Right ventricle myocardium inferior (tissue), 1 donor: ENCODE data around the gene C1D. TPM values are rescaled to one million over a fixed set of nuclear protein-coding genes. Genes with fewer than 3 reads are reported as not detected.
"Not testable (repeated sequence)": the region's sequence is repeated elsewhere in the genome, so short reads cannot be mapped to it uniquely, and the experiment has no call there.

Source experiments
- ATAC-seq: fragments of 200-7000 bp; cut with Tn5 transposase; one replicate; pipeline ENCODE4 v1.9.1; 2020; ENCODE audit warnings: mild to moderate bottlenecking, moderate library complexity
- DNase-seq: peaks from one replicate; pipeline ENCODE4 v3.0.0; 2021; ENCODE audit errors: missing footprints
- intact Hi-C: fragments of 100-400 bp; cut with DNase I; formaldehyde crosslinking; loops from one replicate; pipeline ENCODE4 v1.11.0; 2022
- total RNA-seq: library from RNA; stranded (reverse); fragmentation: NEBNext Ultra II Directional; extraction: Animal tissue kit (Norgen Biotek cat#: 25700); gene quantifications from one replicate; pipeline ENCODE4 v1.2.1, GENCODE V29; 2021
- donor health status: DM: no; HTN: yes; CAD: no; lungs with severe emphysema.

C1D gene
- total RNA-seq, 1 donor from 2014 or later: 18.4 TPM

DNA sequence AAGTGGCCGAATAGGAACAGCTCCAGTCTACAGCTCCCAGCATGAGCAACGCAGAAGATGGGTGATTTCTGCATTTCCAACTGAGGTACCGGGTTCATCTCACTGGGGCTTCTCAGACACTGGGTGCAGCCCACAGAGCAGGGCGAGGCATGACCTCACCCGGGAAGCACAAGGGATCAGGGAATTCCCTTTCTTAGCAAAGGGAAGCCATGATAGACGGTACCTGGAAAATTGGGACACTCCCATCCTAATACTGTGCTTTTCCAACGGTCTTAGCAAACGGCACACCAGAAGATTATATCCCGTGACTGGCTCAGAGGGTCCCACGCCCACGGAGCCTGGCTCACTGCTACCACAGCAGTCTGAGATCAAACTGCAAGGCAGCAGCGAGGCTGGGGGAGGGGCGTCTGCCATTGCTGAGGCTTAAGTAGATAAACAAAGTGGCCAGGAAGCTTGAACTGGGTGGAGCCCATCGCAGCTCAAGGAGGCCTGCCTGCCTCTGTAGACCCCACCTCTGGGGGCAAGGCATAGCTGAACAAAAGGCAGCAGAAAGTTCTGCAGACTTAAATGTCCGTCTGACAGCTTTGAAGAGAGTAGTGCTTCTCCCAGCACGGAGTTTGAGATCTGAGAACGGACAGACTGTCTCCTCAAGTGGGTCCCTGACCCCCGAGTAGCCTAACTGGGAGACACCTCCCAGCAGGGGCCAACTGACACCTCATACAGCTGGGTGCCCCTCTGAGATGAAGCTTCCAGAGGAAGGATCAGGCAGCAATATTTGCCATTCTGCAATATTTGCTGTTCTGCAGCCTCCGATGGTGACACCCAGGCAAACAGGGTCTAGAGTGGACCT lies 1.2 kb upstream of the C1D start:
- intact Hi-C loops, DNase-seq, ATAC-seq: not testable (repeated sequence)

- DNase-seq (no peak), ATAC-seq (no peak)
- intact Hi-C loops: no loop called here
These were observed 2.2 kb downstream of the C1D start for GRCh38 chr2:68060652-68061051.

GRCh38 chr2:68059784-68060525 lies 2.8 kb downstream of the C1D start:
- no peak for ATAC-seq
- DNase-seq: no peak
- intact Hi-C loops: no loop called here

GRCh38 chr2:68057658-68058396 lies 5.0 kb downstream of the C1D start:
- DNase-seq (no peak), ATAC-seq (no peak)
- intact Hi-C loops: no loop called here

GRCh38 chr2:68052717-68053422 lies 9.9 kb downstream of the C1D start:
- intact Hi-C loops: no loop called here
- DNase-seq (no peak), ATAC-seq (no peak)

DNA sequence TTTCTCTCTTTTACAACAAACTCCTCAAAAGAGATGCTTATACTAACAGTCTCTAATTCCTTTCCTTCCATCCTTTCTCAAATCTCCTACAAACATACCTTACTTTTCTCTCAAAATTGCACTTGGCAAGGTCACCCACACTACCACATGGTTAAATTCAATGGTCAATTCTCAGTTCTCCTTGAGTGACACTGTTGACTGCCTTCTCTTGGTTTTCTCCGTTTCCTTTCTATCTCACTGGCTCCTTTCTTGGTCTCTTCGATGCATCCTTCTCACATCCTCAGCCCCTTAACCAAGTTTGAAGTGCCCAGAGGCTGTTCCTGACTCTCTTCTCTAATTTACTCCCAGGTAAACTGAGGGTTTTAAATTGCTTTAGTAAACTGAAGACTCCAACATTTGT lies 12.5 kb downstream of the C1D start:
- intact Hi-C loops: no loop called here
- ATAC-seq (no peak), DNase-seq (no peak)

GRCh38 chr2:68046642-68047240 lies 16.1 kb downstream of the C1D start:
- intact Hi-C loops: no loop called here
- ATAC-seq (no peak), DNase-seq (no peak)

DNA sequence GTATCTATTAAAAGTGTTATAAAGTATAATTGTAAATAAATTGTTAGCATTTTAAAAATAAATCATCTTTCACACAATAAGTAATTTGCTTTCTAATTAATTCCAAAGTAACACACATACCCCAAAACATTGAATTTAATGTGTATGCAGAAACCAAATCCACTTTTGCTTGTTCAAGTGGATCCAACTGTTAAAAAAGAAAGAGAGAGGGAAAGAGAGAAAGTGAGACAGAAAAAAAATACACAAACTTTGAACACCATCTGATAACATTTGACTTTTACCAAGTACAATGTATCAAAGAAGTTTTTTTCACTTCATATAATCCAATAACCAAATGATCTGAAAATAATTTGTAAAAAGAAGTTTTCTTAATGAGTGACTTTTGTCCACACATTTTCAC lies 16.6 kb downstream of the C1D start:
- intact Hi-C loops: no loop called here
- DNase-seq (no peak), ATAC-seq (no peak)

DNA sequence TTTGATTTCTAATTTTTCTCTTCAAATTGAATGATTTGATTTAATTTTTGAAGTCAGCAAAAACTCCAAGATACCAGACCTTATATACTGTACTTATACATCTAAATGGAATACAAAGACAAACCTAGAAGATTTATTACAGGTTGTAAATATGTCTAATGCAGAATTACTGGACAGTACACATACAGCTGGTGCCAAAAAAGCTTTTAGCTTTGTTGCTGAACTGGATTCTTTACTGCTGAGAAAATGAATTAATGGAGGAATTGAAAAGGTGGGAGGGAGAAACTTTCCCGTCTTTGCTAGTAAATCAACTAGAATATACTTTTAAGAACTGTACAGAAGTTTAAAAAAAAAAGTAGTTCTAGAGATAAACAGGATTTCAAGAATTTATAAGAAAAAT lies 17.5 kb downstream of the C1D start:
- no peak for ATAC-seq
- DNase-seq: no peak
- intact Hi-C loops: no loop called here

- intact Hi-C loops: no loop called here
- DNase-seq (no peak), ATAC-seq (no peak)
These were observed 18.7 kb downstream of the C1D start for GRCh38 chr2:68044099-68044498.

DNA sequence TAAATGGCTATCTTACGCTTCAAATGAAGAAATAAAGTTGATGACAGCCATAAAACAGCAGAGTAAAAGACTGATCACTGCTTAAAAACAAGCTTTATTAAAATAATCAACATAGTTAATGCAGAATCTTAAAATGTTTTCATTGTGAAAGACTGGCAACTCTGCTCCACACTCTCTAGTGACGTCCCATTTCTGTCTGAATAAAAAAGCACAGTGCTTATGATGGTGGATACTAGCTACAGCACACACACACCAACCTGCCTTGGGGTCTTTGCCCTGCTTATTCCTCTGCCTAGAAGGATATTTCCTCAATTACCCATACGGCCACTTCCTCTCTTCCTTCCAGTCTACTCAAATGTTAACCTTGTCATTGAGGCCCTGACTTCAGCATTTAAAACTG lies 19.1 kb downstream of the C1D start:
- no peak for ATAC-seq
- no peak for DNase-seq
- intact Hi-C loops: no loop called here

GRCh38 chr2:68043032-68043431 lies 19.8 kb downstream of the C1D start:
- no peak for DNase-seq
- intact Hi-C loops: no loop called here
- ATAC-seq: no peak

GRCh38 chr2:68041704-68042245 lies 21.0 kb downstream of the C1D start:
- intact Hi-C loops: no loop called here
- ATAC-seq (no peak), DNase-seq (no peak)

GRCh38 chr2:68040078-68040477 lies 22.7 kb downstream of the C1D start:
- intact Hi-C loops: no loop called here
- DNase-seq (no peak), ATAC-seq (no peak)

DNA sequence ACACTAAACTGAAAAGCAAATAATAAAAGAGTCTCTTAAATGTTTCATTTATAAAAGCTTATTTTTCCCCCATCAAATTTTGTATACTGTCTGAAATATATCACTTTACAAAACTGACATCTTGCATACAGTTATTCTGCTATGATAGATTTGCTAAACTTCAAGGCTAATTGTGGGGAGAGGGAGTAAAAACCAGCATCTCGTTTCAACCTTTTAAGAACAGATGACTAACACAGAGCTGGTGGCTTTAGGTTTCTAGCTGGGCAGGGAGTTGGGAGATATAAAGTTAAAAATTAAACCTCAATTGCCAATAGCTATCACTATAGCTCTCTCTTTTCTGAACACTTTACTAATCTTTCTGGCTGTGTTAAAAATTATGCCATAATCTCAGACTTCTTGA lies 23.5 kb downstream of the C1D start:
- ATAC-seq (no peak), DNase-seq (no peak)
- intact Hi-C loops: loop anchor here (10.0 kb wide), 2 partner anchors 195 to 1615 kb away; no protein-coding TSS in a partner anchor

GRCh38 chr2:68032702-68033101 lies 30.1 kb downstream of the C1D start:
- intact Hi-C loops: loop anchor here (10.0 kb wide), 2 partner anchors 188 to 1608 kb away; no protein-coding TSS in a partner anchor
- no peak for ATAC-seq
- DNase-seq: no peak

DNA sequence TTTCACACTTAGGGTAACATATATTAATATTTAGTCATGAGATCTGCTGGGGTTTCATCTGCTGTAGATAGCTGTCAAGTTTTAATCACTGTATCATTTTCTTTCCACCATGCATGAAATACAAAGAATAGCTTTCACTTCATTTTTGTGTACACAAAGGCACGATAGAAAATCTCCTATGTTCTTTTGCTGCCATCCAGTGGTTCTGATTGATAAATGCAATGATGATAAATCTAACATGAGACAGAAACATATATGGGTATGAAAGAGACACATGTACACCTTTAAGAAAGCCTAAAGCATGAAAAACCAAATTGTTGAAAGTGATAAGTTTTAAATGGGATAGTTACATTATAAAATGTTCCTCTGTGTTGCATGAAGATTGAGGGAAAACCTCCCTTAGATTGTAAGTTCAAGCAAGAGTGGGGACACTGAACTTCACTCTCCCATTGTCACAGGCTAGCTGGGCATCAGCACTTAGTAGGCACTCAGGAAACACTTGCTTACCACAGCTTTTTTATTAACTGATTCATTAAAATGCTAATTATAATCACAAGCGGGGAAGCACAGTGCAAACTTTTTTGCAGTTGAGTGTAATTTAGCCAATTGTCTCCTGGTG lies 31.2 kb downstream of the C1D start:
- ATAC-seq (no peak), DNase-seq (no peak)
- intact Hi-C loops: loop anchor here (10.0 kb wide), 2 partner anchors 187 to 1607 kb away; no protein-coding TSS in a partner anchor

DNA sequence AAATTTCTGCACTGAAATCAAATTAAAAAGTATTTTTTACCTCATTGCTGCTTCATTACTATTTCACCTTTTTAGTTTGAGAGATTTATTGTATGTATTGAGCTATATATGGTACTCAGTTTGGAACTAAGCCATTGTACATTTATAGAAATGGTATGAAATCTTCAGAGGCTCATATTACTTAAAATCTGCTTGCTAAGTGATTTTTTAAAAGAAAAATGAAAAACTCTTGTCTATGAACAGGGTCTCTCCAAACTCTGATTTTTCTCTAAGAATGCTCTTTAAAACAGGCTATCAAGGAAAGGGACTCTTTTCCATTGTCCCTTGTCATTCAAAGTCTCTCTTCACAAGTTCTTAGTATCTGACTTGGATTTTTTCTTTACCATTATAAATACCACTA lies 31.8 kb downstream of the C1D start:
- intact Hi-C loops: loop anchor here (10.0 kb wide), 2 partner anchors 186 to 1606 kb away; no protein-coding TSS in a partner anchor
- DNase-seq: no peak

More for the DNA sequence above, 31.8 kb downstream of the C1D start:
- ATAC-seq: no peak
